HG02852 (cell line): Measurements from ENCODE around the gene FUBP1.
A peak's percentile ranks its signal among the peaks of the same experiment; 100 is the strongest.
"Not testable (repeated sequence)": the region's sequence is repeated elsewhere in the genome, so short reads cannot be mapped to it uniquely, and the experiment has no call there.

Source experiments
- ATAC-seq: cut with Tn5 transposase; IDR thresholded peaks from one replicate; pipeline ENCODE4 v1.9.1; 2021; ENCODE audit warnings: mild to moderate bottlenecking, moderate library complexity; ENCODE audit not compliant: unreplicated experiment

The FUBP1 gene

DNA sequence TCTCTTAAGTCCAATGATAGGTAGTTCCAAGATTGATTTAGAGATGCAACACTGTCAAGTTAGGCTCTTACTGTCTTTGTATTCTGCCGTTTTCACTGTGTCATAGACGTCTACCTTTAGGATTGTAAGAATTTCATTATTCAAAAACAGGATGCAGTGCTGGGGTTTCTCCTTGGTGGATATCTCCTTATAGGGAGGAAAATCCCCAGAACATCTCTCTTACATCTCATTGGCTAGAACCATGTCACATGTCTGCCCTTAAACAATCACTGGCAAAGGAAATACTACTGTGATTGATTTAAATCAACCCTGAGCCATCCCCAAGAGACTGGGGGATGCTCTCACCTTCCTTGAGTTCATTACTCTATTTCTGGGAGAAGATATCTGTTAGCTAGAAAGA is 10.9 kb upstream of the FUBP1 start:
- ATAC-seq, result no peak

DNA sequence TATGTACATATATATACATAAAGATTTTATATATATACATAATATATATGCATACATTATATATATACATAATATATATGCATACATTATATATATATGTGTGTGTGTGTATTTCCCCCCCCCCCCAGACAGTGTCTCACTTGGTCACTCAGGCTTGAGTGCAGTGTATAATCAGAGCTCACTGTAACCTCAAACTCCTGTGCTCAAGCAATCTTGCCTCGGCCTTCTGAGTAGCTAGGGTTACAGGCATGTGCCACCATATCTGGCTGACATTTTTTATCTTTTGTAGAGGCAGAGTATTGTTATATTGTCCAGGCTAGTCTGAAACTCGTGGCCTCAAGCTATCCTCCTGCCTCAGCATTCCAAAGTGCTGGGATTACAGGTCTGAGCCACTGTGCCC is 9.0 kb upstream of the FUBP1 start:
- ATAC-seq, result no peak

DNA sequence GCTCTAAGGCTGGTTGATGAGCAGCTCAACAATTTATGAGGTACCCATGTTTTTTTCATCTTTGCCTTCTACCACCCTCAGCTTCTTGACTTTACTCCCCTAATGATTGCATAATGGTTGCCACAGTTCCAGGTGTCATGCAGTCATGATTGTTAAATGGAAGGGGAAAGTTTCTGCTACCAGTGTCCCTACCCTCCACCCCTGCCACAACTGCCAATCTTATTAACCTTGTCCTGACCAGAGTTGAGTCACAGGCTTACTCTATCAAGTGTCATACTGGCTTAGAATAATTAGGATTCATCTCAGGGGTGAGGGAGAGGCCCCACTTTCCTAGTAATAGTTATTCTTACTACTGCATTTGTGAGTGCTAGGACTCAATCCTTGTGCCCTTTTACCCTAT is 7.9 kb upstream of the FUBP1 start:
- ATAC-seq, result no peak

DNA sequence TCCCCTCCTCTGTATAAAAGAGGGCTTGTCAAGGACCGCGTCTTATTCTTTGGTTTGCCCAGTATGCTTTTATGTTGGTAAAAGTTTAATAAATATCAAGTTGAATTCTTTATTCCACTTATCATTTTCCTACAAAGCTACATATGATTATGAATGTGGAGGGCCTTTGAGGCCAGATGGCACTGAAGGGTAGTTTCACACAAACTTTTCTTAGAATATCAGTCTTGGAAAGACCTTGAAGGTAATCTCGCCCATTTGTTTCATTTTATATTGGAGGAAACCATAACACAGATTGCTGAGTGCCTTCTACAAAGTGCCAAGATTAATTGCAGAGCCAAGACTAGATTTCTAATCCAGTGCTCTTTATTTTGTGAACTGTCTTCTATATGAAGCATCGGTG is 5.8 kb upstream of the FUBP1 start:
- ATAC-seq, result no peak

DNA sequence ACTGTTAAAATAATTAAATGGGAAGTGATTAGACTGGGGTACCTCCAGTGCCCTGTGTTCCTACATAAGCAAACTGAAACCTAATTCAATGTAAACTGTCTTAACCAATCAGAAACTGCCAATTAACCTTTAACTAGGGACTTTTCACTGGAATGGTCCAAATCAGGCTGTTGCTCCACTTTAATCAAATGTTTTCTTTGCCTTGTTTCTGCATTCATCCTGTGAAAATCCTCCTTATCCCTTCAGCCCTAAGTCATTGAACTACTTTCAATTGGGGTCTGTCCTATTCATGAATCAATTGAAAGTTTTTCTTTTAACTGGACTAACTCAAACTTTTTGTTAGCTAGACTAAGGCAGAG is 5.1 kb upstream of the FUBP1 start:
- no peak for ATAC-seq

DNA sequence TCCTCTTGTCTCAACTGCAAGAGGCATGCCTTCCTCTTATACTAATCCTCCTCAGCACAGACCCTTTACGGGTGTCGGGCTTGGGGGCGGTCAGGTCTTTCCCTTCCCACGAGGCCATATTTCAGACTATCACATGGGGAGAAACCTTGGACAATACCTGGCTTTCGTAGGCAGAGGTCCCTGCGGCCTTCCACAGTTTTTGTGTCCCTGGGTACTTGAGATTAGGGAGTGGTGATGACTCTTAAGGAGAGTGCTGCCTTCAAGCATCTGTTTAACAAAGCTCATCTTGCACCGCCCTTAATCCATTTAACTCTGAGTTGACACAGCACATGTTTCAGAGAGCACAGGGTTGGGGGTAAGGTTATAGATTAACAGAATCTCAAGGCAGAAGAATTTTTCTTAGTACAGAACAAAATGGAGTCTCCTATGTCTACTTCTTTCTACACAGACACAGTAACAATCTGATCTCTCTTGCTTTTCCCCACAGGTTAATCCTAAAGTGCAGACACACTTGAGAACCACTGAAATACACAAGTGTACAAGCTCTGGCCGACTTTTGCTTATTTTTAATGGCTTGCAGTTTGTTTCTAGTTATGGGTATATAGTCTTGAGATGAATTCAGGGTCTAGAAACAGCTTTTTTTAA is 4.6 kb upstream of the FUBP1 start:
- not testable (repeated sequence) for ATAC-seq

DNA sequence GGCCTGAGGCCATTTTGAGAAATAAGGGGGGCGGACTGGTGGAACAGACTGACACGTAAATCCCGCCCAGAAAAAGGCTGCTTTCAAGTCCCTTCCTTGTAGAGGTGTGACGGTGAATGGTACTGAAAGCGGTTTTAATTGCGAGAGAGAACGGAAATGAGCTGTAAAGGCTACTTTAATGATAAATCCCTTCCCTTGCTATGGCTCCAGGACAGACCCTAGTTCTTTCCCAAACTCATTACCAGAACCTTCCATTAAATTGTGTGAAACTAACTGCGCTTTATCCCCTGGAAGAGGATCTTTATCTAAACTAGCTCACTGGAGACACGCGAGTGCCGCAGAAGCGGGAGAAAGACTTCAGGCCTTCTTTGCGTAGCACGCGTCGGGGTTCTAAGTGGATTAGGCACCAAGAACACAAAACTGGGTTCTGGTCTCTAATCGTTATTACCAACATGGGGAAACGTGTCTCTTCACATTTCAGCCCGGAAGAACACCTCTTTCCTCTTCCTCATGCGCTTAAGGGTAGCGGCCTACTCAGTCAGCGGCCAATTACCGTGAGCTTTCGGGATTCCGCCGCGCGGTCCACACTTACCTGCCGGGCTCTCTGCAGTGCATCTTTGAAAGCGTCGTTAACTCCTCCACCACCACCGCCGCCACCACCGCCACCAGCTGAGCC is 441 bp downstream of the FUBP1 start:
- peak; percentile 71 for ATAC-seq

DNA sequence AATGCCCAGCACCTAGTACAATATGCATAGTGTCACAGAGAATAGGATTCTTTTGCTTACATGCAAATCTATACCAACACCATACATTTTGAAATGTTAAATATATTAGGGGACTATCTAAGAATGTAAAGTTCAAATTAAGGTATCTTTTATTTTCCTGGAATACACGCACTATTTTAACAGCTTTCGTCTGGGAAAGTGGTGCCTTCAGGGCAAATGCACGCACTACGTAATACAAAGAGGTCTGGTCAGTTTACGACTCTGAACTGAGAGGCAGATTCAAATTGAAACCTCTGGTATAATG is 931 bp downstream of the FUBP1 start:
- peak; percentile 0 for ATAC-seq

DNA sequence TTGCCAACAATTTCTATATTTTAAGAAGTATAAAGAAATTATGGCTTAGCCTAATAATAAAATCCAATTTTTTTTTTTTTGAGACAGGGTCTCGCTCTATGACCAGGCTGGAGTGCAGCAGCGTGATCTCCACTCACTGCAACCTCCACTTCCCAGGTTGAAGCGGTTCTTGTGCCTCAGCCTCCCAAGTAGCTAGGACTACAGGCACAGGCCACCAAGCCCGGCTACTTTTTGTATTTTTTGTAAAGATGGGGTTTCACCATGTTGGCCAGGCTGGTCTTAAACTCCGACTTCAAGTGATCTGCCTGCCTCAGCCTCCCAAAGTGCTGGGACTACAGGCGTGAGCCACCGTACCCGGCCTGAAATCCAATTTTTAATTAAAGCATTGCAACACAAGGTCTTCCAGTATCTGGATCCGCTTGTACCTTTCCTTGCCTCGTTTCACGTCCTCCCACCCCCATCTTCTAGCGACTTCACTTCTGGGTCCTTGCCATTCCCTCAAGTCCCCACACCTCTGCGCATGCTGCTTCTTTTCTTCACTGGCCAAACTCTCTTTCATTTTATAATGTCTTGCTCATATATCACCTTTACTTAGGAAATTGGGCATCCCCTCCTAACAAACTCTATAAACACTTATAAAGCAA is 2.3 kb downstream of the FUBP1 start:
- no peak for ATAC-seq

DNA sequence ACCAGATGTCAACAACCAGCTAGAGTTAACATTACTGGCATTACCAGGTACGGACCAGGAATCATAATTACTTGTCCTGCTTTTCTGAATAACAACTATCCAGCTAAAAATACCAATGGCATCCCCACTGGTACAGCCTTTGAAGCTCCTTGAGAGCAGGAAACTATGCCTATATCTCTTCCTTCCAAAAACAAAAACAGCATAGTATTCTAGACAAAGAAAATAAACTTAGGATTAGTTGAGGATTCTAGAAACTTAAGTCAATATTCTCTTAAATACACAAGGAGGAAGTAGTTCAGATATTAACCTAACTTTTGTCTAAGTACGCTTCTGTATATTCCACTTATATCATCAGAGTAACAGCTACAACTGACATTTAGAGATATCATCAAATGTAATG is 3.0 kb downstream of the FUBP1 start:
- no peak for ATAC-seq

DNA sequence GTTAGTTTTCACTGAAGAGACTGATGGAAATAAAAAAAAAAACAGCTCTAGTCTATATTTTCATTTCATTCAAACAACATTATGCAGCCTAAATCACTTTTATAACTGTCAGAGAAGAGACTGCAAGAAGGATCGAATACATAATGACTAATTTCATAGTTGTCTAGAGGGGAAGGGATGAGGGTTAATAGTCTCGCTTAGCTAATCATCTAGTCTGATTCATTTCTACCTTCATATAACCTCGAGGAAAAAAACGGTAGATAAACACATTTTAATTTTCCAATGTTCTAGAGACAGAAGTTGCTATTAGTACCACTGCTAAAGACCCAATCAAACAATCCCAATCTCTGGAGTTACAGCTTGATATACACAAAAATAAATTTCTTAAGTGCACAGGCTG is 3.5 kb downstream of the FUBP1 start:
- no peak for ATAC-seq

DNA sequence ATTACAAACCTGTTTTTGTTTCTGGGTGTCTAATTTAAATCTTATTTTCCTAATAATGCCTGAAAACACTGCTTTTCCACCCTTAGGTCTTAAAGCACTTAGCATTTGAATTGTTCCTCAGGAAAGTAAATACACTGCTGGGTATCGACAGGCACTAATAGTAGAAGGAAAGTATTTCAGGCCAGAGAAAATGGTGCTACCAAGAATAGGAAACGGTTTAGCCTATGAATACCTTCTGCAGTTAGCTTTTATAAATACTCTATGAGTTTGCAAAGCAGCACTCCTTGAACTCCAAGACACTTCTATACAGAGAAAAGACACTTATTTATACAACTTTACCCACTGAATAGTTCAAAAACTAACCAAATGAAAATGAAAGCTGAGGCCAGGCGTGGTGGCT is 6.8 kb downstream of the FUBP1 start:
- no peak for ATAC-seq

DNA sequence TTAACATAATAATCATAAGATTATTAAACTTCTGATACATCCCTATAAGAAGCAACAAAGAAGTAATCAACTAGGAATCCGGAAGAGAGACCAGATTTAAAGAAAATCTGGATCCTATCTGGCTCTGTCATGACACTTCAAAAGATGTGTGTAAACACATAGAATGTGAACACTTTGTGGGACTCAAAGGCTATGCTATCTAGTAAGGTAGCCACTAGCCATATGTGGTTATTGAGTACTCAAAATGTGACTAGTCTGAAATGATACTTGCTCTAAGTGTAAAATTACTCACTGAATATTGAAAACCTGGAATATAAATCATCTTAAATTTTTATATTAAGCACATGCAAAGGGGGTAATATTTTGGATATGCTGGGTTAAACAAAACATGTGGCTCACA is 8.7 kb downstream of the FUBP1 start:
- ATAC-seq, result no peak

DNA sequence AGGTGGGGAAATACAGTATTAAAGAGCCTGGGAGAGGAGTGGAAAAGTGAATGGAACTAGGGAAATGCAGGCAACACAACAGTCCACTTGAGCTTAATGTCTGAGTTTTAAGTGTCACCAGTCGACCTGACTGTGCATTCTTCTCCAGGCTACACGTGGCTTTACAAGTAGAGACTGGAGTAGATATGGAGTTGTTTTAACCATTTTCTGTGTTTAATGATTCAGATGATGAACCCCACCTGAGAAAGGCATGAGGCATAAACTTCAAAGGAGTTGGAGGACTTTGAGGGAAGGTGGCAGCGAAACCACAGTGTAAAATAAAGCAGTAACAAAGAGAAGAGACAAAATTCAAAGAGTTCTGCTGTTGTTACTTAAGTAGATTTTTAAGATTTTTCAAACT is 12.6 kb downstream of the FUBP1 start:
- ATAC-seq, result no peak

DNA sequence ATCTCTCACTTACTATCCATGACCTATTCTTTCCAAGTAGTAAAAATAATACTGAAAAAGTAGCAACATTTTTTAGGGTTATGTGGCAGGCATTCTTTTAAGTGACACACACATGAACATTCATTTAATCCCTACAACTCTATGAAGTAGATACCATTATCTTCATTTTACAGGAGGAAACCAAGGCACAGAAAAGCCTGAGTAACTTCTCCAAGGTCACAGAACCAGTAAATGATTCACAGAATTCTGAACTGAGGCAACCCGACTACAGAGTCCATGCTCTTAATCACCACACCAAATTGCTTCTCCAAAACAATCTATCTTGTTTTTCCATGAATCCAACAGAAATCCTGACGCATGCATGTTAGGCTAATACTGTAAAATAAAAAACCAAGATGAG is 17.5 kb downstream of the FUBP1 start:
- no peak for ATAC-seq

DNA sequence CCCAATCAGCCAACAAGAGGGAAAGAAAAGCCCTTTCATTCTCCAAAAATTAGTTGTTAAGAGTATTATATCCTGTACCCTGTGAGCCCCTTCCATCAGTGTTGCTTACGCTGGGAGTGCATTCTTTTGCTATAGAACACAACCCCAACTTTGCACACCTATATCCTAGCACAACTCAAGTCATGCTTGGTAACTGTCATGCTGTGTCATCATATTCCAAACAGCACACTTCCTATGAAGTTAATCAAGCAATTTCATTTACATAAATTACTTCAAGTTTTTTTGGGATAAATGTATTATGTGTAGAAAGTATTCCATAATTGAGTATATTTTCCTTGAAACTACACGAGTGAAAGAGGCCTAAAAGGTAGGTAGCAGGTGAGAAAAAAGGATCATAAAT is 20.0 kb downstream of the FUBP1 start:
- no peak for ATAC-seq

DNA sequence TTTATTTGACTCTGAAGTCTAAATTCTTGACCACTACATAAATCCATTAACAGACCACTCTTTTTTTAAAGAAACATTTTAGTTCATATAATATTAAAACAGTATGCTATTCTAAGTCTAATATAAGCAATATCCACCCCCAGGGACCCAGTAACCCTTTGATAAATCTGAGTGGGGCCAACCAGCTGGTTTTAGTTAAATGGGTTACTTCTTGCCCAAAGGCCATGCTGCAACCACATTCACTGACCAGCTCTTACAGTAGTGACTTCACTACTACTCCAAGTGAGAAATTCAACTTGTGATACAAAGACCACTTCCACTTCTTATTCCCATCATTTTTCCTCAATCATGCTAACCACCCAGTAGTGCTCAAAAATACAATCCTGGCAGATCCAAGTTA is 20.5 kb downstream of the FUBP1 start:
- no peak for ATAC-seq

DNA sequence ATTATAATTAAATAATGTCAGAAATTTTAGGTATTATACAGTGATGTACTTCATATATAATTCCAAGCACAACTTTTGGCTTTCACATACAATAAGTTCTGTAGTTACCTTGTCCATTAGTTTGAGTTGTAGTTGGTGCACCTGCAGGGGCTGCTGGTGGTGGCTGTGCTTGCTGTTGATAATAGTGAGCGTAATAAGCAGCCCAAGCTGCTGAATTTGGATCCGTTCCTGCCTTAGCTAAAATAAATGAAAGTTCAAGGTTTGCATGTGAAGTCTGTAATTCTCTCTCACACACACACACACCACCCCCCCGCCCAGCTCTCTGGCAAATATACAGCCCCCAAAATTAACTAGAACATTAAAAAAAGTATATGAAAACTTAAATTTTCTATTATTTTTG is 22.4 kb downstream of the FUBP1 start:
- no peak for ATAC-seq

DNA sequence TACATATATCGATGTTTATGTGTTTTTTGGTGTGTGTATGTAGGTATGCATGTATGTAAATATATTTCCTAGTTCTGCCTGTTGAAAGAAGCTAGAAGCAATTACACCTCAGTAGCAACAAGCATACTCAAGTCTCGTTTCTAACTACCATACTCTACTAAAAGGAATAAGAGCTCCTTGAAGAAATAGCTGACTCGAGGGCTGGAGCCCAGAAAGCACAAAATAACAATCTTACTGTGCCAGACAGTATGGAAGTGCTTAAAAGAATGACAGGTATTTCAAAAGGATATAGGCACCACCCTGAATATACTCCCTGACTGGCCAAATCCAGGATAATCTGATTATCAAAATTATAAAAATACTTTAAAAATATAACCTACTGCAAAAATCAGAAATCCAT is 23.2 kb downstream of the FUBP1 start:
- ATAC-seq, result no peak

DNA sequence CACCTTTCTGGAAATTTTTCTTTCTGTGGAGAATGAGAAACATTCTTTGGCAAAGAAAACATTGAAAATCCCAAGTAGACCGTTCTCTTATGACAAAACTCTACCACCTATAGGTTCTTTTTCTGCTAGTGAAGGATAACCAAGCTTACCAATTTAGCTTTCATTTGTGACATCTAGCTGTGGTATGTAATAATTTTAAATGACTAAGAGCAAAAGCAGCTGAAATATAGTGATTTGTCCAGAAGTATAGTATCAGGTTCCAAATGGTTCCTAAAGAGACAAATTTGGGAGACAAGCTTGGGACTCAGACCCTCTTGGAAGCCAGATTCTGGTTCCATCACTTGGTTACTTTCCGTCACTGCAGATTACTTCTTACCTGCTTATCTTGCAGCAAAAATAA is 24.4 kb downstream of the FUBP1 start:
- no peak for ATAC-seq

DNA sequence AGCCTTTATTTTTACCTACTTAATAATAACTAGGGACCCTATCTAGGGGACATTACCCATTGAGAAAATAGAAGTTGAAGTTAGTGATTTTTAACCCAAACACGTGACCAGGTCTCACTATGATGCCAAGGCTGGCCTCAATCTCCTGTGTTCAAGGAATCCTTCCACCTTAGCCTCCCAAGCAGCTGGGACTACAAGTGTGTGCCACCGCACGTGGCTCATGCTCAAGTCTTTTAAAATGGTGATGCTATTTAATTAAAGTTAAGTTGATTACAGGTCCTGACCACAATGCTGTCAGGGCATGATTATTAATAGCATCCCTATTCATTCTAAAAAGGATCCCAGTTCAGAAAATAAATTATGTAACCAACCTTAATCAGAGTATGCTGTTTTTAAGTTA is 25.0 kb downstream of the FUBP1 start:
- no peak for ATAC-seq

DNA sequence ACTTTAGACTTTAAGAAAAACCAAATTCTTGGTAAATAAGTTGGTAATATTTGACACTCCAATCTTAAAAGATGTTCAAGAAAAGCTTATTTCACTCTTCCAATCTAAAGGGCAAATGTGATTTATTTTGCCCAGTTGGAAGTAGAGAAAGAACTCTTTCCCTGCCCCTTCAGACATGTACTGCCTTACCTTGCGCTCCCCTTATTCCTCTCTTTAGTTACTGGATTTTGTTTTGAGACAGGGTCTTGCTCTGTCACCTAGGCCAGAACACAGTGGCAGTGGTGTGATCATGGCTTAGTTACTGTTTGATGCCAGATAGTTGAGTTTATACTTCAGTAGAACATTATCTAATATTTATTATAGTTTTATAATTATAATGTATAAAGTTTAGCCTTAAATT is 27.5 kb downstream of the FUBP1 start:
- ATAC-seq, result no peak

DNA sequence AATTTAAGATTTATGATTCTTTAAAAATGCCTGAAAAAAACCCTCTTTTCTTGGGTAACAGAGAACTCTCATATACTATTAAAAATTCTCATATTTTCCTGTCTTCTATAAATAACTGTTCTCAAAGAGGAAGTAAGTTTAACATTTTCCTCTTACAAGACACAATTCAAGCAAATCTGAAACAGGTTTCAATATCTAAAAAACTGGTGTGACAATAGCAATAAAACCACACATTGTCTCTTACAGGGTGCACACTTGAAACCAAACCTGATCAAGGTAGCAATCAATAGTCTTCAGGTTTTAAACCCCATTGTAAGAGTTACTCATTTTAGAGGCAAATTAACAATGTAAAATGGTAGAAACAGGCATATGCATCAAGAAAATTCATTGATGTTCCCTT is 28.0 kb downstream of the FUBP1 start:
- peak; percentile 67 for ATAC-seq
